ENCODE results near the gene RPS18. TPM values are rescaled to one million over a fixed set of nuclear protein-coding genes. Genes with fewer than 3 reads are reported as not detected.

Gene RPS18
- total and polyA plus RNA-seq, 12 donors = 1,323 to 8,448 (median 2,110) TPM

DNA sequence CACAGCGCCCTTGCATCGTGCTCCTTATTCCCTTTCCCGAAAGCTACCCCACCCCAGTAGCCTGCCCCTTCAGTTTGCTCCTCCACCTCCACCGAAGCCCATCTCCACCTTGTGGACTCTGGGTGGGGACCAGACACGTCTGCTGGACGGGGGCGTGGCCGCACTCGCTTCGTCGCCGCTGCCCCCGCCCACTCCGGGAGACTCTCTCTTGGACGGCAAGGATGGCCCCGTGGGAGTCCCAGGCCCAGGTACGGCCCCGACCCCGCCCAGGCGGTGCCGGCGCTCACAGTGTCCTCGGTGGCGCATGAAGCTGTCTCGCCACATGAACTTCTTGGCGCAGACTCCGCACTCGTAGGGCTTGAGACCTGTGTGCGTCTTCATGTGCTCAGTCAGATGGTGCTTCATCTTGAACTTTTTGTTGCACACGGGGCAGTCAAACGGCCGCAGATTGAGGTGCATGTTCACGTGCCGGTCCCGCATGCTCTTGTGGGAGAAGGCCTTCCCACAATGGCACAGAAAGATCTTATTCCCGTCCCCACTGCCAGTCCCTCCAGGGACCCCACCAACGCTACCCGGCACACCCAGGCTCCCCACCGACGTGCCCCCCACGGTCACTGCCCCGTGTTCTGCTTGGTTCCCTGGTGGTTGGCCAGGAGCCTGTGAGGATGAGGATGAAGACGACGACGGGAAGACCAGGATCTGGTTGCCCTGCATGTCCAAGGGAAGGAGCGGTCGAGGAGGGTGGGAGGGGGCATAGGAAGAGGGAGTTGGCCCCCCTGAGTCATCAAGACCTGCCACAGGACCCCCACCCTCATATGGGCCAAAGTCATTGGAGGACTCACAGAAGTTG, 43.3 kb downstream of the RPS18 start:
- peak overlapping the region in 1 of 4 donors; percentile 97 for H3K4me3 ChIP-seq
- peaks cover 44 to 67% of the 10 kb centered on the region in 2 donors for H3K4me1 ChIP-seq (replicated peaks in 1 of 2)
- H3K27me3 ChIP-seq = no peaks in the 10 kb centered on the region
- DNase-seq = peak; percentile 64 to 79 (median 70)
- H3K27ac ChIP-seq = peak overlapping the region; percentile 80 to 99 (median 95)
- 37 to 72% (median 53%) methylated on average over 15 to 47 of the region's 47 CpGs for WGBS, 4 donors
- intact Hi-C loops (cut with DNase I) = no loop called here
- TF ChIP-seq, protein P1, sequence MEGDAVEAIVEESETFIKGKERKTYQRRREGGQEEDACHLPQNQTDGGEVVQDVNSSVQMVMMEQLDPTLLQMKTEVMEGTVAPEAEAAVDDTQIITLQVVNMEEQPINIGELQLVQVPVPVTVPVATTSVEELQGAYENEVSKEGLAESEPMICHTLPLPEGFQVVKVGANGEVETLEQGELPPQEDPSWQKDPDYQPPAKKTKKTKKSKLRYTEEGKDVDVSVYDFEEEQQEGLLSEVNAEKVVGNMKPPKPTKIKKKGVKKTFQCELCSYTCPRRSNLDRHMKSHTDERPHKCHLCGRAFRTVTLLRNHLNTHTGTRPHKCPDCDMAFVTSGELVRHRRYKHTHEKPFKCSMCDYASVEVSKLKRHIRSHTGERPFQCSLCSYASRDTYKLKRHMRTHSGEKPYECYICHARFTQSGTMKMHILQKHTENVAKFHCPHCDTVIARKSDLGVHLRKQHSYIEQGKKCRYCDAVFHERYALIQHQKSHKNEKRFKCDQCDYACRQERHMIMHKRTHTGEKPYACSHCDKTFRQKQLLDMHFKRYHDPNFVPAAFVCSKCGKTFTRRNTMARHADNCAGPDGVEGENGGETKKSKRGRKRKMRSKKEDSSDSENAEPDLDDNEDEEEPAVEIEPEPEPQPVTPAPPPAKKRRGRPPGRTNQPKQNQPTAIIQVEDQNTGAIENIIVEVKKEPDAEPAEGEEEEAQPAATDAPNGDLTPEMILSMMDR (IDR thresholded peaks at IDR 0.05) = no peak
- peak in 1 of 2 donors; percentile 5 for TF ChIP-seq POLR2A (IDR thresholded peaks at IDR 0.05)
- H3K36me3 ChIP-seq (replicated peaks in 1 of 2) = peaks cover 0 to 33% of the 10 kb centered on the region in 2 donors
- no peaks in the 10 kb centered on the region for H3K9me3 ChIP-seq (replicated peaks in 1 of 3)

DNA sequence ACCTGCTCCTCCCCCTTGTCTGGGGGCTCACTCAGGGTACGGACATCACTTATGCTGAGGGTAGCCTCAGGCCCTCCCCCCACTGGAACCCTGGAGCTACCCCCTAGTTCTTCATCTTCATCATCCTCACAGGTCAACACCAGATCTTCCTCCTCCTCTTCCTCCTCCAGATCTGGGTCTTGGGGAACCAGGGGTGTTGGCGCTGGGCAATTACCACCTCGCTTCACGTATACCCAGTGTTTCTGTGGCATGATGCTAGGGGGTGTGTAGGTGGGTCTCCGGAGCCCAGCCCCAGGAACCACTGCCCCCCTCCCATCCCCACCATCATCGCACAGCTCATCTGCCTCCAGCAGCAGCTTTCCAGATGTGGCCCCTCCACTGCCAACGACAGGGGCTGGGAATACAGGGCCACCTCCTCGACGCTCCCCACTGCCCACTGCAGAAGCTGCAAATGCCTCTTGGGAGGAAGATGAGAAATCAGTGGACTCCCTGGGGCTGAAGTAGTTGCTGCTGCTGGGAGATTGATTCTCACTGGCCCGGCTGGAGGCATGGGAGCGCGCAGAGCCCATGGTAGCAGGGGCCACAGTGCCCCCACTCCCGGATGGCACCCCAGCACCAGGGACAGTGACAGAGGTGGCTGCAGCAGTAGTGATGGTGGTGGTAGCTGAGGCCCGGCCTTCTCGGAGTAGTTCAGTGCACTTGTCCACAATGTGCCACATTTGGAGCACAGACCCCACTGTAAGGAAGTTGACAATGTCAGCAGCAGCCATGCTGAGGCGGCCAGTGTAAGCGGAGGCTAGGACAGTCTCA, 44.1 kb downstream of the RPS18 start:
- DNase-seq = peak in 2 of 7 donors; percentile 24 to 58
- H3K36me3 ChIP-seq (replicated peaks in 1 of 2) = peaks cover 0 to 34% of the 10 kb centered on the region in 2 donors
- H3K4me1 ChIP-seq (replicated peaks in 1 of 2) = peaks cover 52 to 69% of the 10 kb centered on the region in 2 donors
- H3K4me3 ChIP-seq = no peak overlapping the region
- H3K27me3 ChIP-seq = no peaks in the 10 kb centered on the region
- TF ChIP-seq, protein P1 (IDR thresholded peaks at IDR 0.05) = no peak
- no peak for TF ChIP-seq POLR2A (IDR thresholded peaks at IDR 0.05)
- 91 to 99% (median 93%) methylated on average over 7 to 17 of the region's 17 CpGs for WGBS, 4 donors
- H3K27ac ChIP-seq = peak overlapping the region in 2 of 5 donors; percentile 81 to 95
- intact Hi-C loops (cut with DNase I) = no loop called here
- H3K9me3 ChIP-seq (replicated peaks in 1 of 3) = no peaks in the 10 kb centered on the region

DNA sequence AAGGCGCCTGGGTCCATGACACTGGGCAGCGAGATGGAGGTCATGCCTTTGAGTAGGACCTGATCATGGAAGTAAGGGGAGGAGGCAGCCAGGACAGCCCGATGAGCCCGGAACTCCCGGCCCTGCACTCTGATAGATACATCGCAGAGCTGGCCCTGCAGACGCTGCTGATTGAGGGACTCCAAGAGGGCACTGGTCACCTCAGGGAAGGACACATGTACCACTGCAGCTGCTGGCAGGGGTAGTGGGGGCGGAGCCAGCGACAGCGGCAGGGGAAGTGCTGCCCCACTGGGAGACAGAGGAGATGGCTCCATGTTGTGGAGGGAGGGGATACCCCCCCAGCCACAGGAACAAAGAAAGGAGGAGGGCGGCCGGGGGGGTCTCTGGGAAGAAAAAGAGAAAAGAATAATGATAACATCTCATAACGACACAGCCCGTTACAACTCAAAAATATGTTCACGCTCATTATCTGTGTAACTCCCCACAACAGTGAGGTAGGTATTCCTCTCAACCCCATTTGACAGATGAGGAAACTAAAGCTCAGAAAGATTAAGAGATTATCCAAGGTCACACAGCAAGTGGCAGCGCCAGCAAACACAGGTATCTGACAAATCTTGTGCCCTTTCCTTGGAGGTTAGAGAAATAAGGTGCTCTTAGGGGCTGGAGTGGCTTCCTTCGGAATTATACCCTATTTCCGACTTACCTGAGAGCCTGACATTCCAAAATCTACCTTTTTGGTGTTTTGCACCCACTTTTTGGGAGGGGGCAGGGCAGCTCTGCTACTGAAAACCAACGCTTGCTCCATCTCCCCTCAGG, 44.9 kb downstream of the RPS18 start:
- H3K27ac ChIP-seq = peak overlapping the region in 3 of 5 donors; percentile 72 to 90 (median 81)
- peaks cover 0 to 32% of the 10 kb centered on the region in 2 donors for H3K36me3 ChIP-seq (replicated peaks in 1 of 2)
- TF ChIP-seq POLR2A (IDR thresholded peaks at IDR 0.05) = no peak
- TF ChIP-seq, protein P1 (IDR thresholded peaks at IDR 0.05) = no peak
- DNase-seq = peak in 6 of 7 donors; percentile 25 to 66 (median 44)
- H3K4me3 ChIP-seq = peak overlapping the region in 2 of 4 donors; percentile 35 to 58
- H3K4me1 ChIP-seq (replicated peaks in 1 of 2) = peaks cover 52 to 69% of the 10 kb centered on the region in 2 donors
- intact Hi-C loops (cut with DNase I) = no loop called here
- no peaks in the 10 kb centered on the region for H3K9me3 ChIP-seq (replicated peaks in 1 of 3)
- no peaks in the 10 kb centered on the region for H3K27me3 ChIP-seq
- WGBS, 4 donors = 66 to 74% (median 70%) methylated on average over 17 to 19 of the region's 19 CpGs

All from adrenal gland (tissue), 12 donors.